GM12874 (cell line): ENCODE measurements around the gene RYR2.

Experiments
- CTCF ChIP-seq: IDR thresholded peaks from 2 replicates; pipeline ENCODE4 v1.5.1; 2011; ENCODE audit warnings: low read depth, mild to moderate bottlenecking, control low read depth, low read length, moderate library complexity; ENCODE audit not compliant: insufficient read depth

Gene RYR2

GRCh38 chr1:237003516-237003915, 38.5 kb upstream of the RYR2 start:
- TF ChIP-seq CTCF: no peak

DNA sequence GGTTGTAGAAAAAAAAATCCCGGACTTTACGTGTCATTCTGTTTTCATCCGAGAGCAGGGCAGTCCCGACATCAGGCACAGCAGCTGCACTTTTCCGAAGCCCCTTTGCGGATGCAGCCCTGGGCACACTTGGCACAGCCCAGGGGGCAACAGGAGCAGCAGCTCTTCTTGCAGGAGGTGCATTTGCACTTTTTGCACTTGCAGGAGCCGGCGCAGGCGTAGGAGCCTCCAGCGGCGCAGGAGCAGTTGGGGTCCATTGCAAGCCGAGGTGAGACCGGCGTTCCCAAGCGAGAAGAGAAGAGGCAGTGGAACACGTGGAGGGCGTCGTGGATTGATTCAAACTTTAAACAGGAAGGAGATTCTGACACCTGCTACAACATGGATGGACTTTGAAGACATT, 37.9 kb upstream of the RYR2 start, which contains the start of gene MT1HL1:
Gene MT1HL1, minus strand, starts transcription at position 326 of the 400 bp plus-strand sequence. Its CDS starts 69 bp downstream, at position 257.
- no peak for TF ChIP-seq CTCF

DNA sequence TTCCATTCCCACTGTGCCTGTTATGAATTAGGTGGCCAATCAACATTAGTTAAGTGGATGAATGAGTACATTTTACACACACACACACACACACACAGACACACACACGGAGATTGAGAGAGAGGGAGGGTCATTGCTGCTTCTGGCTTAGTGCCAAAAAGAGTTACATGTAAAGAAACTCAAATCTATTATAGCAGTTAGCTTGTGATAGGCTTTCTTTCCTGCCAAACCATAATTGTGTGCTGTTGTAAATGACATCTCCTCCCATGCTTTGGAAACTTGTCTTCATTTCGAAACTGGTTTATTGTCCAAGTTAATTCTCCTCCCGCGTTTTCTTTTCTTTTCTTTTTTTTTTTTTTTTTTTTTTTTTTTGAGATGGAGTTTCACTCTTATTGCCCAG, 36.3 kb upstream of the RYR2 start:
- TF ChIP-seq CTCF: no peak

GRCh38 chr1:237007147-237007881, 34.7 kb upstream of the RYR2 start:
- no peak for TF ChIP-seq CTCF

GRCh38 chr1:237009611-237010010, 32.4 kb upstream of the RYR2 start:
- no peak for TF ChIP-seq CTCF

DNA sequence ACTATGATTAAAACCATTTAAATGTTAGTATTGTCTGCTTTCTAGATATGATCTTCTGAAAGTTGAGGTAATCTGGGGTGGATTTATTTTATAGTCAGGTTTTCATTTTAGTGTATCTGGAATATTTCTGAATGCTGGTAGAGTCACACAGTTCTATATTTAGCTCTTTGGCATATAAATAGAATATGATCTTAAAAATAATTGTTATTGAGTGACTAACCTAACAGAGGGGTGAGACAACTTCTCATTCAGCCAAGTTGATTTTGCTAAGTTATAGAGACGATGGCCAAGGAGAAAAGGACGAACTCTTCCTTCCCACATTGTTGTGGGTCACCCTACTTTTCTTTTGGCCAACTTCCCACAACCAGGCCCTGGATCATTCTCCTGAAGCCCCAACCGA, 30.6 kb upstream of the RYR2 start:
- TF ChIP-seq CTCF: no peak

- no peak for TF ChIP-seq CTCF
Observed at GRCh38 chr1:237012361-237012760, 29.6 kb upstream of the RYR2 start.
